Measurements from ENCODE around the gene PLP2. TPM values are rescaled to one million over a fixed set of nuclear protein-coding genes. Genes with fewer than 3 reads are reported as not detected.

Gene PLP2
- total RNA-seq, 1 donor from 2014 or later: 16.8 TPM

- Histone ChIP-seq H3K36me3 (ENCODE audit: control insufficient read depth, insufficient read depth, low read length) (no peaks in the 10 kb centered on the region), H3K27me3 (ENCODE audit: control insufficient read depth, insufficient read depth, low read length) (no peaks in the 10 kb centered on the region), H3K4me3 (ENCODE audit: low read depth, low read length) (no peak overlapping the region)
- FAIRE-seq: no peak
- no peak for DNase-seq (ENCODE audit: low read depth)
- TF ChIP-seq CTCF (IDR thresholded peaks at IDR 0.05; ENCODE audit: insufficient read depth, low read length, severe bottlenecking): no peak
Observed at GRCh38 chrX:49188468-49189076, 16.9 kb downstream of the PLP2 start.

GRCh38 chrX:49189606-49190005 lies 17.9 kb downstream of the PLP2 start:
- no peak for FAIRE-seq

GRCh38 chrX:49190821-49191573 lies 19.3 kb downstream of the PLP2 start:
- FAIRE-seq (peak; percentile 89), DNase-seq (ENCODE audit: low read depth) (peak; percentile 98)
- no peak for TF ChIP-seq CTCF (IDR thresholded peaks at IDR 0.05; ENCODE audit: insufficient read depth, low read length, severe bottlenecking)
- H3K27me3 ChIP-seq (ENCODE audit: control insufficient read depth, insufficient read depth, low read length): no peaks in the 10 kb centered on the region
- H3K4me3 ChIP-seq (ENCODE audit: low read depth, low read length): peak overlapping the region; percentile 61
- no peaks in the 10 kb centered on the region for H3K36me3 ChIP-seq (ENCODE audit: control insufficient read depth, insufficient read depth, low read length)

More at GRCh38 chrX:49189606-49190005, 17.9 kb downstream of the PLP2 start:
- Histone ChIP-seq H3K27me3 (ENCODE audit: control insufficient read depth, insufficient read depth, low read length) (no peaks in the 10 kb centered on the region), H3K4me3 (ENCODE audit: low read depth, low read length) (no peak overlapping the region), H3K36me3 (ENCODE audit: control insufficient read depth, insufficient read depth, low read length) (no peaks in the 10 kb centered on the region)
- no peak for TF ChIP-seq CTCF (IDR thresholded peaks at IDR 0.05; ENCODE audit: insufficient read depth, low read length, severe bottlenecking)
- DNase-seq (ENCODE audit: low read depth): no peak

- FAIRE-seq (no peak), DNase-seq (ENCODE audit: low read depth) (no peak)
- H3K4me3 ChIP-seq (ENCODE audit: low read depth, low read length): peak overlapping the region; percentile 61
Observed at GRCh38 chrX:49191574-49192011, 19.9 kb downstream of the PLP2 start.

GRCh38 chrX:49192722-49193328 lies 21.1 kb downstream of the PLP2 start:
- peak; percentile 63 for TF ChIP-seq CTCF (IDR thresholded peaks at IDR 0.05; ENCODE audit: insufficient read depth, low read length, severe bottlenecking)
- peak; percentile 34 for DNase-seq (ENCODE audit: low read depth)
- Histone ChIP-seq H3K4me3 (ENCODE audit: low read depth, low read length) (no peak overlapping the region), H3K36me3 (ENCODE audit: control insufficient read depth, insufficient read depth, low read length) (no peaks in the 10 kb centered on the region), H3K27me3 (ENCODE audit: control insufficient read depth, insufficient read depth, low read length) (no peaks in the 10 kb centered on the region)
- FAIRE-seq: no peak

More at GRCh38 chrX:49191574-49192011, 19.9 kb downstream of the PLP2 start:
- no peak for TF ChIP-seq CTCF (IDR thresholded peaks at IDR 0.05; ENCODE audit: insufficient read depth, low read length, severe bottlenecking)
- Histone ChIP-seq H3K36me3 (ENCODE audit: control insufficient read depth, insufficient read depth, low read length) (no peaks in the 10 kb centered on the region), H3K27me3 (ENCODE audit: control insufficient read depth, insufficient read depth, low read length) (no peaks in the 10 kb centered on the region)
